GM18909 (cell line): ENCODE results near the gene CNTRL.
"Not testable (repeated sequence)": the region's sequence is repeated elsewhere in the genome, so short reads cannot be mapped to it uniquely, and the experiment has no call there.

Source experiments
- ATAC-seq: cut with Tn5 transposase; IDR thresholded peaks from one replicate; pipeline ENCODE4 v1.9.1; 2021; ENCODE audit warnings: mild to moderate bottlenecking; ENCODE audit not compliant: unreplicated experiment, poor library complexity

Gene CNTRL, protein sequence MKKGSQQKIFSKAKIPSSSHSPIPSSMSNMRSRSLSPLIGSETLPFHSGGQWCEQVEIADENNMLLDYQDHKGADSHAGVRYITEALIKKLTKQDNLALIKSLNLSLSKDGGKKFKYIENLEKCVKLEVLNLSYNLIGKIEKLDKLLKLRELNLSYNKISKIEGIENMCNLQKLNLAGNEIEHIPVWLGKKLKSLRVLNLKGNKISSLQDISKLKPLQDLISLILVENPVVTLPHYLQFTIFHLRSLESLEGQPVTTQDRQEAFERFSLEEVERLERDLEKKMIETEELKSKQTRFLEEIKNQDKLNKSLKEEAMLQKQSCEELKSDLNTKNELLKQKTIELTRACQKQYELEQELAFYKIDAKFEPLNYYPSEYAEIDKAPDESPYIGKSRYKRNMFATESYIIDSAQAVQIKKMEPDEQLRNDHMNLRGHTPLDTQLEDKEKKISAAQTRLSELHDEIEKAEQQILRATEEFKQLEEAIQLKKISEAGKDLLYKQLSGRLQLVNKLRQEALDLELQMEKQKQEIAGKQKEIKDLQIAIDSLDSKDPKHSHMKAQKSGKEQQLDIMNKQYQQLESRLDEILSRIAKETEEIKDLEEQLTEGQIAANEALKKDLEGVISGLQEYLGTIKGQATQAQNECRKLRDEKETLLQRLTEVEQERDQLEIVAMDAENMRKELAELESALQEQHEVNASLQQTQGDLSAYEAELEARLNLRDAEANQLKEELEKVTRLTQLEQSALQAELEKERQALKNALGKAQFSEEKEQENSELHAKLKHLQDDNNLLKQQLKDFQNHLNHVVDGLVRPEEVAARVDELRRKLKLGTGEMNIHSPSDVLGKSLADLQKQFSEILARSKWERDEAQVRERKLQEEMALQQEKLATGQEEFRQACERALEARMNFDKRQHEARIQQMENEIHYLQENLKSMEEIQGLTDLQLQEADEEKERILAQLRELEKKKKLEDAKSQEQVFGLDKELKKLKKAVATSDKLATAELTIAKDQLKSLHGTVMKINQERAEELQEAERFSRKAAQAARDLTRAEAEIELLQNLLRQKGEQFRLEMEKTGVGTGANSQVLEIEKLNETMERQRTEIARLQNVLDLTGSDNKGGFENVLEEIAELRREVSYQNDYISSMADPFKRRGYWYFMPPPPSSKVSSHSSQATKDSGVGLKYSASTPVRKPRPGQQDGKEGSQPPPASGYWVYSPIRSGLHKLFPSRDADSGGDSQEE (N-terminal part only)

DNA sequence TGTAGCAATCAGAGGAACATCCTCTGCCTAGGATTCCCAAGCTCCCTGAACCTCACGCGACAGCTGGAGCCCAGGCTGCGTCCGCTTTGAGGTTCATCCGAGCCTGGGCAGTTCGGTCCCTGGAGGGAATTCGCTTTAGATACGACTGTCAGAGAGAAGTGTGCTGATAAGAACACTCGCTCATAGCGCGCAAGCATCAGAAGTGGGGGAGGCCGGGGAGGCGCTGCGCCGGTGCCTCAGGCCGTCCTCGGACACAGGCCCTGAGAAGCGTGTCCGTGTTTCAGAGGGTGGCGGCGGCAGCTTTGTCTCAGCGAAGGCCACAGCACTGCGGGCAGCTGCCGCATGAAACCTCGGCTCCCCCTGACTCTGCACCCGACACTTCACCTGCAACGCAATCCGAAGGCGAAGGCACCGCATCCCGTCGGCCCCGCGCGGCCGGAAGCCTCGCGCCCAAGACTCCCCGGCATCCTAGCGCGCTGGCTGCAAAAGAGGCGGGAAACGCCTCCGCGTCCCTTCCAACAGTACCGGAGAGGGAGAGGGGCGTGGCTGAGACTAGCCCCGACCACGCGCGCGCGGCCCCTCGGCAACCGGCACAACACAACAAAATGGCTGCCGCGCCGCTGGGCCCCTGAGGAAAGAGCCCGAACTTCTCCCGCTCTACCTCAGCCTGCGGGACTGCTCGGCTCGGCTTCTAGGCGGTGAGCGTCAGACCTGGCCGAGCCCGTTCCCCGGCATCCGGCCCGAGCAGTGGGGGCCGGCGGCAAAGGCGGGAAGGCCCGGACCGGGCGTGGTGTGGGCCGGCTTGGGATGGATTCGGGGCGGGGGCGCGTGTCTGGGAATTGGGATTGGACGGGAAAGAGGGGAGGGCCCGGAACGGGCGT is at the start of gene CNTRL:
Gene CNTRL (plus strand): TSS at position 586 of the 881 bp plus-strand sequence. CDS start 13,372 bp downstream, outside the sequence.
- peak; percentile 72 for ATAC-seq

DNA sequence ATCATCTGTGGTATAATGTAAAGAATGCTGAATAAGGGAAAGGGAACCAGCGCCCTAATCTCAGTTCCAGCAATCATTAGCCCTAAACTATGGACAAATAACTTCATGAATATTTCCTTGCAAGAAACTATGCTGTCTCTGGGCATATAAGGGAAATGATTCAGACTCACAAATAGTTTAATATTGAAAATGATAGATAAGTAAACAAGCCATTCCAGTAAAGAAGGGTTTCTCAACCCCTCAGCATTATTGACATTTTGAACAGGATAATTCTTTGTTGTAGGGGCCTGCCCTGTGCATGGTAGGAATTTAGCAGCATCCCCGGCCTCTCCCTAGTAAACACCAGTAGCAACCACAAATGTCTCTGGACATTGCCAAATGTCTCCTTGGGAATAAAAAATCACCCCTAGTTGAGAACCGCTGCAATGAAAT is 48.5 kb upstream of the CNTRL start:
- ATAC-seq: no peak

DNA sequence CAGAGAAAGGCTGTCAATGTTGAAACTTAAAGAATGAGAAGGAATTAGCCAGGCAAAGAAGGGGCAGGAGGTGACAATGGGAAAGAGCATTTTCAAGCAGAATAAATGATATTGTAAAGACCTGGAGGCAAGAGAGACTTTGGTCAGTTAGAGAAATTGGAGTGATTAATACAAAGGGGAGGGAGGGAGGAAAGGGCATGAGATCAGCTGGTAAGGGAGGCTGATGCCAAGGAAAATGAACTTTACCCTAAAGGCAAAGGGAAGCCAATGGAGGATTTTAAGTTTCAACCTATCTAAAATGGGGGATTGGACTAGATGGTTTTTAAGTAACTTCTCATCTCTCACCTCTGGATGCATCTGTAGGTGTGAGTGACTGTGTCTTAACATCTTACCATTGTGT is 48.0 kb upstream of the CNTRL start:
- ATAC-seq: no peak

DNA sequence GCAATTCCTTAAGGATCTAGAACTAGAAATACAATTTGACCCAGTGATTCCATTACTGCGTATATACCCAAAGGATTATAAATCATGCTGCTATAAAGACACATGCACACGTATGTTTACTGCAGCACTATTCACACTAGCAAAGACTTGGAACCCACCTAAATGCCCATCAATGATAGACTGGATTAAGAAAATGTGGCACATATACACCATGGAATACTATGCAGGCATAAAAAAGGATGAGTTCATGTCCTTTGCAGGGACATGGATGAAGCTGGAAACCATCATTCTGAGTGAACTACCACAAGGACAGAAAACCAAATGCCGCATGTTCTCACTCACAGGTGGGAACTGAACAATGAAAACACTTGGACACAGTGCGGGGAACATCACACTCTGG is 46.5 kb upstream of the CNTRL start:
- not testable (repeated sequence) for ATAC-seq

DNA sequence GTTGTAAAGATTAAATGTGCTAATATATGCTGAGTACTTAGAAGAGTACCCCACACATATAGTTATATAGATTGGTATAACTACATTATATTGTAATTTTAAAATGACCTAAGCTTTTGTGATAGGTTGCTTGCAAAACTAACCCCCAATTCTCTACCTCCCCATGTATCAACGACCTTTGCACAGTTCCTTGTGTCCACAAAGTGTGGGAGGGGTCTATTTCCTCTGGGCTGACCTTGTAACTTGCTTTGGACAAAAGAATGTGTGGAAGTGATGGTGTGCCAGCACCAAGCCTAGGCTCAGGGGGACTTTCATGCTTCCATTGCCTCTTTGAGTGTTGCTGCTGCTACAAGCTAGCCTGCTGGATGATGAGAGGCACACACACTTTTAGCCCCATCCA is 45.3 kb upstream of the CNTRL start:
- no peak for ATAC-seq

DNA sequence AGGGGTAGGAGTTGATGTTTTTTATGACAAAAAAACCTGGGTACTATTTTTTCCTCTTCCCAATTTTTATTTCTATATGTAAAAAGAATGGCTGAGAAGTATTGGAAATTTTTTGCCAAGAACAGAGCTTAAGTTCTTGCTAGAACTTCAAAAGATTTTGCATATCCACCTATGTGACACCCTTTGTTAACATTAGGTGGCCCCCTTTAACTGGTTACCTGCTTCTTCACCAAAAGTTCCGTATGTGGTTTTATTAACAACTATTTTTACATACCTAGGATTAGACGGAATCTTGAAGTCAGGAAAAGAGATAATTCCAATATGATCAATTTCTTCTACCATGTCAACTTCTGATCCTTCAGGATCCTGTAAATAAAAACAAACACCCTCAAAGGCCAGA is 40.2 kb upstream of the CNTRL start:
- ATAC-seq: no peak

DNA sequence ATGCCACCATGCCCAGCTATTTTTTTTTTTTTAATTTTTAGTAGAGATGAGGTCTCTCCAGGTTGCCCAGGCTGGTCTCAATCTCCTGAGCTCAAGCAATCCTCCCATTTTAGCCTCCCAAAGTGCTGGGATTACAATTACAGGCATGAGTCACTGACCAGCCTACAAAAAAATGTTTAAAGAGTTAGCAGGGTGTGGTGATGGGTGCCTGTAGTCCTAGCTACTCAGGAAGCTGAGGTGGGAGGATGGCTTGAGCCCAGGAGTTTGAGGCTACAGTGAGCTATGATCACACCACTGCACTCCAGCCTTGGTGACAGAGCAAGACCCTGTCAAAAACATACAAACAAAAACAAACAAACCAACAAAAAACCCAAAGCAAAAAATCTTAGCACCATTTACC is 39.0 kb upstream of the CNTRL start:
- ATAC-seq: not testable (repeated sequence)

DNA sequence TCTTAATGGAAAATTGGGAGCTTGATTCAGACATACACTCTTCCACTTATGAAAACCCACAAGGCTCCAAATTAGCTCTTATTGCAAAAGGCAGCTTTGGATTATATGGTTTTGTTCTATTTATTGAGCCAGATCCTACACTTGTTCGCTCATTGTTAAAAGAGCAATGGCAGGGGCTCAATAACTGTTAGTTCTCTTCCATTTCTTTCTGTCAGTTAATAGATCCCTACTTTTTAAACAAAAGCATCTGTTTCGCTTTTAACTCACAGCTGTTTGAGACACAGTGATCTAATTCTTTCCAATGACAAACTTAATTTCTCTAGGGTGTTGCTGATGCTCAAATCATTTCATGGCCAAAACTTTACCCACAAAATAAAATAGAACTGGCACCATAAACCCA is 36.4 kb upstream of the CNTRL start:
- no peak for ATAC-seq

DNA sequence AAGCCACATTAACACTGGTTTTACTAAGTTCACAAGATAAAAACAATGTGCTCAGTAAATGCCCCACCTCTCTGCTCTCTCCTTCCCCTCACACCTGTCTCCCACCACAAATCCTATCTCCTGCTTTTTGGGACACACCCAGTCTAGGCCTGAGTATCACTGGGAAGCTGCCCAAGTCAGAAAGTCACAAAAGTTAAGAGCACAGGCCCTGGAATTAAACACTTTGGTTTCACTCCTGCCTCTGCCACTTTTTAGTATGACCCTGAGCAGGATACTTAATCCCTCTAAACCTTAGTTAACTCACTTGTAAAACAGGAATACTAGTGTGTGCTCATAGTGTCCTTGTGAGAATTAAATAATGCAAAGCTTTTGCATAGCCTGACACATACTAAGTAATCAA is 36.0 kb upstream of the CNTRL start:
- ATAC-seq: no peak

DNA sequence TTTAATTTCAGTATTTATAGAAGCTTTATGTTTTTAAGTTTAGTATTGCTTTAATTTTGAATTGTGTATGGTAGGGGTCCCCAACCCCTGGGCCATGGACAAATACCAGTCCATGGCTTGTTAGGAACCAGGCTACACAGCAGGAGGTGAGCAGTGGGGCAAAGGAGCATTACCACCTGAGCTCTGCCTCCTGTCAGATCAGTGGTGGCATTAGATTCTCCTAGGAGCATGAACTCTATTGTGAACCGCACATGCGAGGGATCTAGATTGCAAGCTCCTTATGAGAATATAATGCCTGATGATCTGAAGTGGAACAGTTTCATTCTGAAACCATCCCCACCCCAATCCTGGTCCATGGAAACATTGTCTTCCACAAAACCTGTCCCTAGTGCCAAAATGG is 26.6 kb upstream of the CNTRL start:
- ATAC-seq: no peak

DNA sequence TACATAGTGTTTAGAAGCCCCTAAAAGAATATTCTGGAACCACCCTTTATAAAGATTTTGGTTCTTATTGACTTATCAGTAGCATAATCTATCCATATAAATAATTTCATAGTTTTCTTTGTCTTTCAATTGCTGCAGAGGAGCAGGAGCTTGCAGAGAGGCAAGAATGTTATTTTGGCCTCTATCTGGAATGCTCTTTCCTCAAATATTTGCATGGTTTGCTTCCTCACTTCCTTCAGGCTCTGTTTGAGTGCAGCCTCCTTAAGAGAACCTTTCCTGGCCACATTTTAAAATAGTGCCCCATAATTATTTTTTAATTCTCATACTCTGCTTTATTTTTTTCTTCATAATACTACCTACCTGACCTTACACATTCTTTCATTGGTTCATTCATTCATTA is 26.1 kb upstream of the CNTRL start:
- no peak for ATAC-seq

DNA sequence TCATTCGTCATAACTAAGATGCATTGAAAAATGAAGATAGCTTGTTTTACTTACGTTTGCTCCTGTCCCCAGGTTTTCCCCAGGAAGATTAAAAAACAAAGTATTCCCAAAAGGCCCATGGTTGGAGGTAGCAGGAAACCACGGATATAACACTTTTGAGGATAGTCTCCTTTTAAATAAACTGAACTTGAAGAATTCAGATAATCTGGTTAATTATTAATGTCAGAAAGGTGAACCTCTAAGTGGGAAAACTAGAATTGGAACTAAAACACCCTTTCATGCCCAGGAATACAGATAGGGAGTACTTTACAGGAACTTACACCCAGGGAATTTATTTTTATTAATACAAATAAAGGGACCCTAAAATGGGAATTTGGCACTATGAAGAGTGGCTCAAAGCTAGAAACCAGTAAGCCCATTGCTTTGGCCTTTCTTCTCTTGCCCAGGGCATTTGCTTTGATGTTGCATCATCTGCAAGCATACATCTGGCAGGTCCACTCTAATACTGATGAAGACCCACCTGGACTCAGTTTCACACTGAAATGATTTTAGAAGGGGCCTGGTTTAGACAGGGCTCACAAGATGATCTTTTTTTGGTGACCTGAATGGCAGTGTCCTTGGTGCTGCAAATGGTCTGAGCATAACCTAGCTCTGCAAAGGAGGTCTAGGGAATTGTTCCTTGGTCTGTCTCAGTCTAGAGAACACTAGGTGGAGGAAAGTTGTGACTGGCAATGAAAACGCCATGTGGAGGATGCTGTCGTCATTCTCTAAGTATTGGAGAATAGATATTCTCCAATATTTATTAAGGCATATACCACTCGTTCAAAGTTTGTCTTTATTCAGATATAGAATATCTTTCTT is 24.4 kb upstream of the CNTRL start, which contains the start of gene C5:
Gene C5 (minus strand): TSS at position 148 of the 861 bp plus-strand sequence. CDS start 29 bp downstream, at position 119.
- ATAC-seq: no peak

DNA sequence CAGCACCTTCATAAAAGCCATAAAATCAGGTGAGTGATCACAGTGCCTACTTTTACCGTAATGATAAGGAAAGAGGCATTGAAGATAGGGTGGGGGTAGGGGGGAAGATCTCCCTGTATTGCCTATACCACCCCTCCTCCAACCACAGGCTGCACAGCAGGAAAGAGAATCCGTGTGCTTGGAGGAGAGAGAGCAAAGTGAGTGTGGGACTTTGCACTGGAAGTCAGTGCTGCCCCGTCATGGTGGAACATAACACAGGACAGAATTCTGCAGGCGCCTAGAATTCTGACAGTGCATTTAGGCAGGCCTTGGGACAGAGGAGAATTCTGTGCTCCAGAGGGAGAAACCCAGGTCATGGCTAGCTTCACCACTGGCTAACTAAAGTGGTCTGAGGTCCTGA is 21.2 kb upstream of the CNTRL start:
- ATAC-seq: no peak

DNA sequence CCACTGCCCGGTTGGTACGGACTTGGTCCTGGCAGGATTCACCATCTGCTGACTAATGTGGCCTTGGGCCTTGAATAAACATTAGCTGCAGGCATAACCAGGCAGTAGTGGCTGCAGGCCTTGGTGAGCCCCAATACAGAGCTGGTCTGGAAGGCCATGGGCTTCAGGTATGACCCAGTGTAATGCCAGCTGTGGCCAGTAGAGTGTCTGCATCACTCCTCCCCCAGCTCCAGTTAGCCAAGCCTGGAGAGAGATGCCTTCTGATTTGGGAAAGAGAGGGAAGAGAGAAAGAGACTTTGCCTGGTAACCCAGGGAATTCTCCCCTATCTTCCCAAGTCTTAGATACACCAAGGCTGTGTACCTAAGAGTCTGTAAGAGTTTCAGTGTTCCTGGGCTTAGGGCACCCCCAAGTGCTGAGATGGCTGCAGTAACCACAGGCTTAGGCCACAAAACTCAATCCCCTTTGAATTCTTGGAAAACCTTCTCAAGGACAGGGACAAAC is 19.1 kb upstream of the CNTRL start:
- ATAC-seq: no peak

DNA sequence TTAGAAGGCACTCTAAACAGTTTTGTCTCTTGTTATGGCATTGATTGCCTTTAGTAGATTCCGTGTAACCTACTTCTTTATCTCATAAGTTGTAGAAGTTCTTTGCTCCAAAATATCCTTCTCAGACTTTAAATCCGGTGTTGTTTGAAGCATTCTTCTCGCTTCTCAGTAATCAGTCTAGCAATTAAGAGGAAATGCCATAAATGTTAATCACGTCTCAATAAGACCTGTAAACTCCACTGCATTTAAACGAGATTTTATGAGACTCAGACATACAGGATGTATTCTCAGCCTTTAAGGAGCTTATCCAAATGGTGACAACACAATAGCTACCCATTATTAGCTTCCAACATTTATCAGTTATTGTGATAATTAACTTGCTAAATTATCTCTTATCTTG is 16.9 kb upstream of the CNTRL start:
- ATAC-seq: no peak

DNA sequence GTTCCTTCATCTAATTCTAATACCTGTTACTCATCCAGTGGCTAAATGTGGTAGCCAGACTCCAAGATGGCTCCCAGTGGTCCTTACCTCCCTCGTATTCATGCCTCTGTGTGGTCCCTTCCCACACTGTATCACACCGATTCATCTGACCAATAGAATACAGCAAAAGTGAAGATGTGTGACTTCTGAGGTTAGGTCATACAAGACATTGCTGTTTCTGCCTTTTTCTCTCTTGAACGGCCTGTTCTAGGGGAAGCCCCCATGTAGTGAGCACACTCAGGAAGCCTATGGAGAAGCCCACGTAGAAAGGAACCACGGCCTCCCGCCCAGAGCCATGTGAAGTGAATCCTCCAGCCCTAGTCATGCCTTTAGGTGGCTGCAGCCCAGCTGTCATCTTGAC is 15.2 kb upstream of the CNTRL start:
- ATAC-seq: no peak

DNA sequence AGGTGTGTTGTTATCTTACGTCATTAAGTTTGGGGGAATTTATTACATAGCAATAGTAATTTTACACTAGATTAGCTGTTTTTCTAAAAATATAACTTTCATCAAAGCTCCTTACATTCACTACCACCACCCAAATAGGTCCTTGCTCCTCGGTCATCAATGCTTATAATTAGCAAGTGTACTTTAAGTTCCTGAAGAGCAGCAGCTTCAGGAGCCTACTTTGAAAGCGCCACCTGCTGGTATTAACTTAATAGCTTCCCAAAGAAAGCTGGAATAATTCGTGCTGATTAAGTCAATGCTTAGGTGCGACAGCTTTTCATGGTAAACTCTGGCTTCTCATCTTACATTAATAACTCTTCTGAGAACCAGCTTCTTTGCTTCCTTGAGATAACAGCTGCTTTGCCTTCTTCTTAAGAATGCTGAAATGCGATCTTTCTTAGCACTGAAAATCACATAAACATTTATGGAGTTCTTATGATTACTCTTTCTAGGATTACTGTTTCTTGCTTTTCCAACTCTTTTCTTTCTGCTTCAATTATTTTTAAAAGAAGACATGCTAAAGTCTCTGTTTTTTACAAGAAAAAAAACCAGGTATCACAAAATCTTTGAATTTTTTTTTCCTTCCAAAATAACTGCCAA is 14.6 kb upstream of the CNTRL start:
- no peak for ATAC-seq

DNA sequence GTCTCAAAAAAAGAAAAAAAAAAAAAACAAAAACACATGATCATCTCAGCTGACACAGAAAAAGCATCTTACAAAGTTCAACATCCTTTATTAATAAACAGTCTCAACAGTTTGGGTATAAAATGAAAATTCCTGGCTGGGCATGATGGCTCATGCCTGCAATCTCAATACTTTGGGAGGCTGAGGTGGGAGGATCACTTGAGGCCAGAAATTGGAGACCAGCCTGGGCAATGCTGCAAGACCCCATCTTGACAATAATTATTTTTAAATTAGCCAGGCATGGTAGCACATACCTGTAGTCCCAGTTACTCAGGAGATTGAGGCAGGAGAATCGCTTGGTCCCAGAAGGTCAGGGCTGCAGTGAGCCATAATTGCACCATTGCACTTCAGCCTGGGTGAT is 7.9 kb upstream of the CNTRL start:
- ATAC-seq: no peak
